SK-N-SH (cell line): ENCODE measurements around the gene DUSP2. TPM values are rescaled to one million over a fixed set of nuclear protein-coding genes. Genes with fewer than 3 reads are reported as not detected.
A peak's percentile ranks its signal among the peaks of the same experiment; 100 is the strongest.

Experiments
- CTCF ChIA-PET: fragments of 300-600, 350-600 bp; formaldehyde crosslinking; extraction: SDS; loops from one replicate; lab custom pipeline; 2021; lab: Yijun Ruan, JAX
- POLR2A ChIA-PET: fragments of 350-600 bp; sonication (Branson Sonifier 250); formaldehyde crosslinking; extraction: SDS; loops from one replicate; lab custom pipeline; 2020; ENCODE audit warnings: antibody characterized with exemption, inconsistent platforms; lab: Yijun Ruan, JAX
- DNase-seq: peaks from one replicate; pipeline ENCODE4 v3.0.0; 2012
- H2AFZ ChIP-seq: fragments of 200-600 bp; sonication (generic); 2 replicates; pipeline ENCODE4 v1.8.1; 2016; ENCODE audit warnings: antibody characterized with exemption, mild to moderate bottlenecking, low read depth
- H3F3A ChIP-seq: fragments of 200-600 bp; sonication (generic); replicated peaks from 2 replicates; pipeline ENCODE3; 2016; ENCODE audit warnings: antibody characterized with exemption, mild to moderate bottlenecking; ENCODE audit not compliant: insufficient read depth
- H3K27ac ChIP-seq, 2 experiments: fragments of 200-500 bp in 1 of 2; fragments of 200-600 bp in 1 of 2; sonication (Bioruptor generic) in 1 of 2; sonication (generic), shearing (Covaris generic) in 1 of 2; 2 replicates each; pipeline versions ENCODE4 v1.5.1 to v1.6.1; 2014 to 2016; ENCODE audit warnings: low read depth in 2 of 2, inconsistent platforms in 1 of 2, low read length in 1 of 2, mild to moderate bottlenecking in 1 of 2, mixed read lengths in 1 of 2
- H3K27me3 ChIP-seq: fragments of 200-600 bp; sonication (generic), shearing (Covaris generic); 2 replicates; pipeline ENCODE4 v1.6.1; 2016; ENCODE audit warnings: mixed run types; ENCODE audit not compliant: insufficient read depth
- H3K36me3 ChIP-seq, 2 experiments: fragments of 200-500 bp in 1 of 2; fragments of 200-600 bp in 1 of 2; sonication (Bioruptor generic) in 1 of 2; sonication (generic) in 1 of 2; replicated peaks in 1 of 2; 2 replicates each; pipeline versions ENCODE3 to v1.5.1; 2014 to 2016; ENCODE audit warnings: low read length in 1 of 2, mild to moderate bottlenecking in 1 of 2; ENCODE audit not compliant: insufficient read depth in 2 of 2, control insufficient read depth in 1 of 2
- H3K4me1 ChIP-seq, 2 experiments: fragments of 200-500 bp in 1 of 2; fragments of 200-600 bp in 1 of 2; sonication (Bioruptor generic) in 1 of 2; sonication (generic), shearing (Covaris generic) in 1 of 2; 2 replicates each; pipeline versions ENCODE4 v1.5.1 to v1.6.1; 2014 to 2016; ENCODE audit warnings: low read depth in 1 of 2, low read length in 1 of 2, mixed run types in 1 of 2; ENCODE audit not compliant: insufficient read depth in 2 of 2, control insufficient read depth in 1 of 2
- H3K4me2 ChIP-seq: fragments of 200-600 bp; sonication (generic), shearing (Covaris generic); 2 replicates; pipeline ENCODE4 v1.6.1; 2017; ENCODE audit warnings: mixed run types
- H3K4me3 ChIP-seq, 2 experiments: fragments of 200-500 bp in 1 of 2; fragments of 200-600 bp in 1 of 2; sonication (Bioruptor generic) in 1 of 2; sonication (generic), shearing (Covaris generic) in 1 of 2; 2 replicates each; pipeline versions ENCODE4 v1.5.1 to v1.8.1; 2014 to 2016; ENCODE audit warnings: low read depth in 2 of 2, inconsistent platforms in 1 of 2, low read length in 1 of 2, mild to moderate bottlenecking in 1 of 2, mixed read lengths in 1 of 2, moderate library complexity in 1 of 2
- H3K79me2 ChIP-seq: fragments of 200-600 bp; sonication (generic); 2 replicates; pipeline ENCODE4 v1.8.1; 2017; ENCODE audit warnings: mild to moderate bottlenecking; ENCODE audit not compliant: insufficient read depth
- H3K9ac ChIP-seq: fragments of 200-600 bp; sonication (generic); 2 replicates; pipeline ENCODE4 v1.6.1; 2017; ENCODE audit warnings: mixed run types
- H3K9me2 ChIP-seq: fragments of 200-600 bp; sonication (generic); 2 replicates; pipeline ENCODE4 v1.6.1; 2017; ENCODE audit warnings: mixed run types
- H3K9me3 ChIP-seq: fragments of 200-600 bp; sonication (generic); 2 replicates; pipeline ENCODE4 v1.6.1; 2017; ENCODE audit warnings: mixed run types, mild to moderate bottlenecking, moderate library complexity
- H4K20me1 ChIP-seq: fragments of 200-600 bp; sonication (generic); 2 replicates; pipeline ENCODE4 v1.6.1; 2017; ENCODE audit warnings: mild to moderate bottlenecking, mixed run types; ENCODE audit not compliant: insufficient read depth
- EP300 ChIP-seq, 2 experiments: IDR thresholded peaks; 2 replicates each; pipeline versions ENCODE4 v1.4.0 to v1.6.1; 2012; ENCODE audit warnings: borderline replicate concordance in 1 of 2, low read depth in 1 of 2, low read length in 1 of 2
- EZH2phosphoT487 ChIP-seq: fragments of 200-600 bp; sonication (generic); IDR thresholded peaks from 2 replicates; pipeline ENCODE4 v1.6.1; 2017; ENCODE audit warnings: low read depth, mixed run types, mild to moderate bottlenecking, antibody characterized with exemption, moderate library complexity, borderline replicate concordance
- FOXM1 ChIP-seq: IDR thresholded peaks from 2 replicates; pipeline ENCODE4 v1.4.0; 2012; ENCODE audit warnings: low read depth, mild to moderate bottlenecking
- GABPA ChIP-seq: IDR thresholded peaks from 2 replicates; pipeline ENCODE4 v1.4.0; 2012; ENCODE audit warnings: low read depth, mild to moderate bottlenecking
- JUND ChIP-seq: IDR thresholded peaks from 2 replicates; pipeline ENCODE4 v1.4.0; 2012
- RCOR1 ChIP-seq: fragments of 150-350 bp; IDR thresholded peaks from 2 replicates; pipeline ENCODE4 v1.6.1; 2017; ENCODE audit warnings: antibody characterized with exemption, low read length
- TAF1 ChIP-seq: IDR thresholded peaks from 2 replicates; pipeline ENCODE4 v1.6.1; 2012; ENCODE audit warnings: low read depth, mild to moderate bottlenecking, low read length, moderate library complexity, borderline replicate concordance
- TEAD4 ChIP-seq: IDR thresholded peaks from 2 replicates; pipeline ENCODE4 v1.4.0; 2012; ENCODE audit warnings: mild to moderate bottlenecking, borderline replicate concordance; ENCODE audit not compliant: insufficient read depth
- WGBS: methylation state at CpG from one replicate; pipeline ENCODE4 v1.1.6; 2017; ENCODE audit warnings: low lambda C conversion rate; 5-methylcytosine and 5-hydroxymethylcytosine counted together
- polyA plus RNA-seq, 3 experiments: library from polyadenylated mRNA; depleted of rRNA; stranded (reverse); fragments of >200 nt; gene quantifications; 2 replicates each; pipeline ENCODE4 v1.2.3, GENCODE V29; 2012
- TF ChIP-seq, protein P1 (sequence below): IDR thresholded peaks from 2 replicates; pipeline ENCODE4; 2012
- TF ChIP-seq, protein P2 (sequence below): fragments of 150-350 bp; IDR thresholded peaks from 2 replicates; pipeline ENCODE4 v1.6.1; 2017; ENCODE audit warnings: antibody characterized with exemption, low read length, low read depth, borderline replicate concordance
- TF ChIP-seq, protein P3 (sequence below): fragments of 150-350 bp; IDR thresholded peaks from 2 replicates; pipeline ENCODE4 v1.6.1; 2016; ENCODE audit warnings: mild to moderate bottlenecking, low read depth, low read length
- TF ChIP-seq, protein P4 (sequence below): IDR thresholded peaks from 2 replicates; pipeline ENCODE4 v1.6.1; 2012; ENCODE audit warnings: mild to moderate bottlenecking, low read depth, low read length, moderate library complexity

DUSP2 gene
- polyA plus RNA-seq, 1 of the 3 experiments (the other 2 are of a cell fraction), result 0.79 TPM

DNA sequence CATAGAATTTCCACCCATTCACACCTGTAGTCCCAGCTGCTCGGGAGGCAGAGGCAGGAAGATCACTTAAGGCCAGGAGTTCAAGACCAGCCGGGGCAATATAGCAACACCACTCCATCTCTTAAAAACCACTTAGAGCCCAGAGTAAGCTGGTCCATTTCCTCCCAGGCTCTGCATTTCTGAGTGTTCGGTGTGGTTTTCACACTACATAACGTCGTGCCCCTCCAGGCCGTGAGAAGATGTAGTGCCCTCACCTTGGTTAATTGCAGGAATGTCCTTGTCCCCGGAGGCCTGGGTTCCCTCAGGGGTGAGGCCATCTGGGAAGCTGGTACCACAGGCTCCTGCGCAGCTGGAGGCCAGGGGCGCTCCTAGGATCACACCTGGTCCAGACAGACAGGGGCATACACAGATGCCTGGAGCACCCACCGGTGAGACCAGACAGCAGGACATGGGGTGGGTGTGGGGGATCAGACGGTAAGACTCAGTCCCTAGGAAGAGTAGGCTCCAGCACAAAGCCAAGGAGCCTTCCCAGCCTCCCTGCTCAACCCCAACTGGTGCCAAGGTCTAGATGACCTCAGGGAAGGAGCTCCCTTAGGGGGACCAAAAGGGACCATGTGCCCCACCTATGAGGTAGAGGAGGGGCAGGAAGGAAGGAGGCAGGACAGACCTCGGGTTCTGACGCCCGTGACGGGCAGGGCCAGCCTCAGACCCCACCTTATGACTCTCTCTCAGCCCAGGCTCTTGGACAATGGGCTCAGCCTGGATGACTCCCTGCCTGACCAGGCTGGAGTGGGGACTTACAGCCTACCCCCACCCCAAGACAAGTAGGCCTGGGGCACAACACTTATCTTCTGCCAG, 7.7 kb downstream of the DUSP2 start (continued):
- TF ChIP-seq, protein P1, sequence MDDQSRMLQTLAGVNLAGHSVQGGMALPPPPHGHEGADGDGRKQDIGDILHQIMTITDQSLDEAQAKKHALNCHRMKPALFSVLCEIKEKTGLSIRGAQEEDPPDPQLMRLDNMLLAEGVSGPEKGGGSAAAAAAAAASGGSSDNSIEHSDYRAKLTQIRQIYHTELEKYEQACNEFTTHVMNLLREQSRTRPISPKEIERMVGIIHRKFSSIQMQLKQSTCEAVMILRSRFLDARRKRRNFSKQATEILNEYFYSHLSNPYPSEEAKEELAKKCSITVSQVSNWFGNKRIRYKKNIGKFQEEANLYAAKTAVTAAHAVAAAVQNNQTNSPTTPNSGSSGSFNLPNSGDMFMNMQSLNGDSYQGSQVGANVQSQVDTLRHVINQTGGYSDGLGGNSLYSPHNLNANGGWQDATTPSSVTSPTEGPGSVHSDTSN, result no peak
- TF ChIP-seq FOXM1 (no peak), RCOR1 (no peak)

DNA sequence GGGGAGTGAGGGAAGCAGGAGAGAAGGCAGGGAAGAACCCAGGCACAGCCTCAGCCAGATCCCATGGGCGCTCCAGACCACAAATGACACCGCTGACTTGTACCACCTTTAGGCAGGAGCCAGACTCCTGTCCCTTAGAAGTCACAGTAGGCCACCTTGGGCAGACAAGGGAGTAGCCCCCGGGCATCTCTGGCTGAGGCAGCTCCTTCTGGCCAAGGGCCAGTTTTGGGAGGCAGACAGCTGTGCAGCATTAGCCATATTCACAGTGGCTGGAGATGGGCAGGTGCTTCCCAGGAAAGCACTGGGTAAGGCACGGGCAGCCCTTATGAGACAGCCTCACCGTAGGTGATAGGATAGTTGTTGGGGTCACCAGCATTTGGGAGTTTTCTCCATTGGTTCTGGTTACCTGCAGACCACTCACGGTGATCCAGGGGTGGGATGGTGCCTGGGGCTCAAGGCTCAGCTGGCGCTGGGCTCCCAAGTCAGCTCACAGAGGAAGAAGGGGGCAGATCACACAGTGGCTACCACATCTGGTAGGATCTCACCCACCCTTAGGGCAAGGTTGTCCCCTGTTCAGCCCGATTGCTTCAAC, 9.0 kb downstream of the DUSP2 start:
- no peaks in the 10 kb centered on the region for H3K79me2 ChIP-seq
- peaks cover 7% of the 10 kb centered on the region; the same call in 1 of the 2 replicates for H3K27me3 ChIP-seq
- H3K9me2 ChIP-seq, result no peaks in the 10 kb centered on the region
- ChIA-PET CTCF (interaction anchor here (1.1 to 5.6 kb wide), 5 partner anchors 15 to 124 kb away, joined by 5 to 102 read pairs (median 44); partner anchors contain the start of gene ADRA2B), POLR2A (interaction anchor here (1.5 kb wide), 1 partner anchor 38 kb away, joined by 6 read pairs; no protein-coding TSS in a partner anchor)
- 73% methylated on average over 3 of the region's 8 CpGs for WGBS
- no peaks in the 10 kb centered on the region for H3K36me3 ChIP-seq
- H3K9ac ChIP-seq, result no peak overlapping the region
- H3K4me1 ChIP-seq, result peaks cover 0 to 12% of the 10 kb centered on the region in 2 experiments; a peak in 1 of 4 replicates
- H3K4me2 ChIP-seq, result no peak overlapping the region
- H3K9me3 ChIP-seq, result no peaks in the 10 kb centered on the region
- TF ChIP-seq EP300 (IDR thresholded peaks at IDR 0.05; ENCODE audit: borderline replicate concordance in 1 of 2, low read depth in 1 of 2, low read length in 1 of 2), result no peak
- H2AFZ ChIP-seq, result no peak overlapping the region
- DNase-seq, result peak; percentile 57
- no peak overlapping the region for H3K27ac ChIP-seq
- no peaks in the 10 kb centered on the region for H3F3A ChIP-seq
- no peaks in the 10 kb centered on the region for H4K20me1 ChIP-seq
- H3K4me3 ChIP-seq, result no peak overlapping the region

DNA sequence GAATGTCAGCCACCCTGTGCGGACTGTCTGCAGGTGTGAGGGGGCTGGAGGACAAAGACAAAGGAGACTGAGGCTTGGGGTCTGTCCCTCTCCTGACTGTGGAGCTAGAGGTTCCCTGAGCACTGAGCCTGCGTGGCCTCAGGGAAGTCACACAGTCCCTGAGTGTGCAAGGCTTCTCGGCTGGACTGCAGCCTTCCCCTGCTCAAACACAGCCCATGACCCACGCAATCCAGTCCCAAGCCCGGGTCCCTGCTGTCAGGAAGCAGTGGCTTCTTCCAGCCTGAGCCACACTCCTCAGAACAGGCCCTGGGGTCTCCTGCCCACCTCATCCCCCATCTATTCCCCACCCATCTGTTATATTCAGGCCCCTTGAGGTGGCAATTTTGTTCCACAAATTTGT, 9.6 kb downstream of the DUSP2 start:
- no peak for DNase-seq
- Histone ChIP-seq H3K27me3 (peaks cover 7% of the 10 kb centered on the region; the same call in 1 of the 2 replicates), H3F3A (no peaks in the 10 kb centered on the region), H3K4me1 (peaks cover 0 to 12% of the 10 kb centered on the region in 2 experiments; a peak in 1 of 4 replicates), H3K4me3 (no peak overlapping the region), H2AFZ (no peak overlapping the region), H3K9me2 (no peaks in the 10 kb centered on the region), H3K9me3 (no peaks in the 10 kb centered on the region), H3K9ac (no peak overlapping the region), H3K27ac (no peak overlapping the region), H3K36me3 (no peaks in the 10 kb centered on the region), H3K79me2 (no peaks in the 10 kb centered on the region), H4K20me1 (no peaks in the 10 kb centered on the region), H3K4me2 (no peak overlapping the region)
- ChIA-PET POLR2A (no interaction called here), CTCF (interaction anchor here (1.0 kb wide), 1 partner anchor 18 kb away, joined by 3 read pairs; no protein-coding TSS in a partner anchor)
- WGBS, result 76% methylated on average over 4 of the region's 5 CpGs
- TF ChIP-seq TAF1 (no peak), TEAD4 (no peak), JUND (no peak), EZH2phosphoT487 (no peak), GABPA (no peak)
- TF ChIP-seq, protein P2, sequence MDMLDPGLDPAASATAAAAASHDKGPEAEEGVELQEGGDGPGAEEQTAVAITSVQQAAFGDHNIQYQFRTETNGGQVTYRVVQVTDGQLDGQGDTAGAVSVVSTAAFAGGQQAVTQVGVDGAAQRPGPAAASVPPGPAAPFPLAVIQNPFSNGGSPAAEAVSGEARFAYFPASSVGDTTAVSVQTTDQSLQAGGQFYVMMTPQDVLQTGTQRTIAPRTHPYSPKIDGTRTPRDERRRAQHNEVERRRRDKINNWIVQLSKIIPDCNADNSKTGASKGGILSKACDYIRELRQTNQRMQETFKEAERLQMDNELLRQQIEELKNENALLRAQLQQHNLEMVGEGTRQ, result no peak
- TF ChIP-seq, protein P1, result no peak
- TF ChIP-seq, protein P3, sequence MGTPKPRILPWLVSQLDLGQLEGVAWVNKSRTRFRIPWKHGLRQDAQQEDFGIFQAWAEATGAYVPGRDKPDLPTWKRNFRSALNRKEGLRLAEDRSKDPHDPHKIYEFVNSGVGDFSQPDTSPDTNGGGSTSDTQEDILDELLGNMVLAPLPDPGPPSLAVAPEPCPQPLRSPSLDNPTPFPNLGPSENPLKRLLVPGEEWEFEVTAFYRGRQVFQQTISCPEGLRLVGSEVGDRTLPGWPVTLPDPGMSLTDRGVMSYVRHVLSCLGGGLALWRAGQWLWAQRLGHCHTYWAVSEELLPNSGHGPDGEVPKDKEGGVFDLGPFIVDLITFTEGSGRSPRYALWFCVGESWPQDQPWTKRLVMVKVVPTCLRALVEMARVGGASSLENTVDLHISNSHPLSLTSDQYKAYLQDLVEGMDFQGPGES, result no peak
- TF ChIP-seq, protein P4, sequence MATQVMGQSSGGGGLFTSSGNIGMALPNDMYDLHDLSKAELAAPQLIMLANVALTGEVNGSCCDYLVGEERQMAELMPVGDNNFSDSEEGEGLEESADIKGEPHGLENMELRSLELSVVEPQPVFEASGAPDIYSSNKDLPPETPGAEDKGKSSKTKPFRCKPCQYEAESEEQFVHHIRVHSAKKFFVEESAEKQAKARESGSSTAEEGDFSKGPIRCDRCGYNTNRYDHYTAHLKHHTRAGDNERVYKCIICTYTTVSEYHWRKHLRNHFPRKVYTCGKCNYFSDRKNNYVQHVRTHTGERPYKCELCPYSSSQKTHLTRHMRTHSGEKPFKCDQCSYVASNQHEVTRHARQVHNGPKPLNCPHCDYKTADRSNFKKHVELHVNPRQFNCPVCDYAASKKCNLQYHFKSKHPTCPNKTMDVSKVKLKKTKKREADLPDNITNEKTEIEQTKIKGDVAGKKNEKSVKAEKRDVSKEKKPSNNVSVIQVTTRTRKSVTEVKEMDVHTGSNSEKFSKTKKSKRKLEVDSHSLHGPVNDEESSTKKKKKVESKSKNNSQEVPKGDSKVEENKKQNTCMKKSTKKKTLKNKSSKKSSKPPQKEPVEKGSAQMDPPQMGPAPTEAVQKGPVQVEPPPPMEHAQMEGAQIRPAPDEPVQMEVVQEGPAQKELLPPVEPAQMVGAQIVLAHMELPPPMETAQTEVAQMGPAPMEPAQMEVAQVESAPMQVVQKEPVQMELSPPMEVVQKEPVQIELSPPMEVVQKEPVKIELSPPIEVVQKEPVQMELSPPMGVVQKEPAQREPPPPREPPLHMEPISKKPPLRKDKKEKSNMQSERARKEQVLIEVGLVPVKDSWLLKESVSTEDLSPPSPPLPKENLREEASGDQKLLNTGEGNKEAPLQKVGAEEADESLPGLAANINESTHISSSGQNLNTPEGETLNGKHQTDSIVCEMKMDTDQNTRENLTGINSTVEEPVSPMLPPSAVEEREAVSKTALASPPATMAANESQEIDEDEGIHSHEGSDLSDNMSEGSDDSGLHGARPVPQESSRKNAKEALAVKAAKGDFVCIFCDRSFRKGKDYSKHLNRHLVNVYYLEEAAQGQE, result no peak
